ENCODE data around the gene GSTCD. TPM values are rescaled to one million over a fixed set of nuclear protein-coding genes. Genes with fewer than 3 reads are reported as not detected.

Gene GSTCD
- total RNA-seq, 1 experiment from 2014 or later = 22.5 TPM

DNA sequence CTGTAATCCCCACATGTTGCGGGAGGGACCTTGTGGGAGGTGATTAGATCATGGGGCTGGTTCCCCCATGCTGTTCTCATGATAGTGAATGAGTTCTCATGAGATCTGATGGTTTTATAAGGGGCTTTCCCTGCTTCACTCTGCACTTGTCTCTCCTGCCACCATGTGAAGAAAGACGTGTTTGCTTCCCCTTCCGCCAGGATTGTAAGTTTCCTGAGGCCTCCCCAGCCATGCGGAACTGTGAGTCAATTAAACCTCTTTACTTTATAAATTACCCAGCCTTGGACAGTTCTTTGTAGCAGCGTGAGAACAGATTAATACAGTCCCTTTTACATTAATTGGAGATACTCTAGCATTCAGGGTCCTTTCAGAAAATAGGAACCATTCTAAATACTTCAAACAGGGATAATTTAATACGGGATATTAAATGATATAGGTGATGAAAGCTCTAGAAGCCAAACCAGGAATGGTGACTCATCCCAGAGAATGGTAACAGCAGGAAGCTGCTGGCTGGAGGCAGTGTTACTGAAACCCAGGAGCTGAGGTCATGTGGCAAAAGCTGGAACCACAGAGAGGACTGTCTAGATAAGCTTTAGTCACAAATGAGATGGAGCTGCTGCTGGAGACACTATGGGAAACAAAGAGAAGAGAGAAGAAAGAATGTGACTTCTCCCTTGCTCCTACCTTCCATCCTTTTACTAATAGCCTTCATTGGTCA, 57.3 kb downstream of the GSTCD start (continued):
- 0 out of 2 replicates have a peak, but pooled peaks have one; percentile 23 for TF ChIP-seq POLR2AphosphoS5 (IDR thresholded peaks at IDR 0.05; ENCODE audit: low read depth, low read length)

DNA sequence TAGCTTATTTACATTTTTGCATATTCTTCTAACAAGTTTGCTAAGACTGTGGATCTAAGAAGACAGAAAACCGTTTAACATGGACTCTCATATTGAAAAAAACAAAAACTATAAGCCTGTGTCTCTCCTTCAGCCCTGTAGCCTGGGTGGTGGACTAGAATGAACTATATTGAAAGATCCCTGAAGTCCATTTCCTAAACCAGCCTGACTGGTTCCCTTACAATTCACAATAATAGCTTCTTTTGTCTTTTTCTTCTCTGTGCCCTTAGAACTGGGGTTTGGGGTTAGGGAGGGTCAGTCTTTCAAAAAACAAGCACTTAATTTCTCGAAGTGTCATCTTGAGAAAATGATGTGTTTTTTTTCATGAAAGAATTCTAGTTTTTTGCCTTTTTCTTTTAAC, 59.0 kb downstream of the GSTCD start:
- H3K9me2 ChIP-seq (ENCODE audit: insufficient read depth) = no peaks in the 10 kb centered on the region; the same call in 1 of the 2 replicates
- DNase-seq (ENCODE audit: low read depth, low spot score) = no peak
- H3K9me3 ChIP-seq (ENCODE audit: control insufficient read depth in 1 of 2, insufficient read depth in 1 of 2, low read depth in 1 of 2, low read length in 2 of 2) = no peaks in the 10 kb centered on the region; a peak in 1 of 4 replicates
- TF ChIP-seq FOSL1 (IDR thresholded peaks at IDR 0.05; ENCODE audit: low read depth) (no peak), EZH2phosphoT487 (IDR thresholded peaks at IDR 0.05; ENCODE audit: borderline replicate concordance) (no peak), POLR2A (IDR thresholded peaks at IDR 0.05; ENCODE audit: borderline replicate concordance, extremely low read depth, insufficient read depth, insufficient read length) (no peak), EGR1 (IDR thresholded peaks at IDR 0.05; ENCODE audit: low read depth) (no peak), JUND (IDR thresholded peaks at IDR 0.05) (no peak), CBX3 (IDR thresholded peaks at IDR 0.05; ENCODE audit: low read depth) (no peak), TCF7L2 (IDR thresholded peaks at IDR 0.05; ENCODE audit: borderline replicate concordance, extremely low read depth, insufficient read depth, insufficient read length) (no peak), SIN3A (IDR thresholded peaks at IDR 0.05; ENCODE audit: low read depth) (no peak)
- TF ChIP-seq, protein P1, sequence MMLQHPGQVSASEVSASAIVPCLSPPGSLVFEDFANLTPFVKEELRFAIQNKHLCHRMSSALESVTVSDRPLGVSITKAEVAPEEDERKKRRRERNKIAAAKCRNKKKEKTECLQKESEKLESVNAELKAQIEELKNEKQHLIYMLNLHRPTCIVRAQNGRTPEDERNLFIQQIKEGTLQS (IDR thresholded peaks at IDR 0.05) = no peak
- TF ChIP-seq, protein P2, sequence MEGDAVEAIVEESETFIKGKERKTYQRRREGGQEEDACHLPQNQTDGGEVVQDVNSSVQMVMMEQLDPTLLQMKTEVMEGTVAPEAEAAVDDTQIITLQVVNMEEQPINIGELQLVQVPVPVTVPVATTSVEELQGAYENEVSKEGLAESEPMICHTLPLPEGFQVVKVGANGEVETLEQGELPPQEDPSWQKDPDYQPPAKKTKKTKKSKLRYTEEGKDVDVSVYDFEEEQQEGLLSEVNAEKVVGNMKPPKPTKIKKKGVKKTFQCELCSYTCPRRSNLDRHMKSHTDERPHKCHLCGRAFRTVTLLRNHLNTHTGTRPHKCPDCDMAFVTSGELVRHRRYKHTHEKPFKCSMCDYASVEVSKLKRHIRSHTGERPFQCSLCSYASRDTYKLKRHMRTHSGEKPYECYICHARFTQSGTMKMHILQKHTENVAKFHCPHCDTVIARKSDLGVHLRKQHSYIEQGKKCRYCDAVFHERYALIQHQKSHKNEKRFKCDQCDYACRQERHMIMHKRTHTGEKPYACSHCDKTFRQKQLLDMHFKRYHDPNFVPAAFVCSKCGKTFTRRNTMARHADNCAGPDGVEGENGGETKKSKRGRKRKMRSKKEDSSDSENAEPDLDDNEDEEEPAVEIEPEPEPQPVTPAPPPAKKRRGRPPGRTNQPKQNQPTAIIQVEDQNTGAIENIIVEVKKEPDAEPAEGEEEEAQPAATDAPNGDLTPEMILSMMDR (IDR thresholded peaks at IDR 0.05 in 2 of 3, conservative IDR thresholded peaks at IDR 0.05 in 1 of 3; ENCODE audit: borderline replicate concordance in 1 of 3, insufficient read depth in 1 of 3, low read depth in 2 of 3, low read length in 2 of 3) = no peak
- TF ChIP-seq, protein P3, sequence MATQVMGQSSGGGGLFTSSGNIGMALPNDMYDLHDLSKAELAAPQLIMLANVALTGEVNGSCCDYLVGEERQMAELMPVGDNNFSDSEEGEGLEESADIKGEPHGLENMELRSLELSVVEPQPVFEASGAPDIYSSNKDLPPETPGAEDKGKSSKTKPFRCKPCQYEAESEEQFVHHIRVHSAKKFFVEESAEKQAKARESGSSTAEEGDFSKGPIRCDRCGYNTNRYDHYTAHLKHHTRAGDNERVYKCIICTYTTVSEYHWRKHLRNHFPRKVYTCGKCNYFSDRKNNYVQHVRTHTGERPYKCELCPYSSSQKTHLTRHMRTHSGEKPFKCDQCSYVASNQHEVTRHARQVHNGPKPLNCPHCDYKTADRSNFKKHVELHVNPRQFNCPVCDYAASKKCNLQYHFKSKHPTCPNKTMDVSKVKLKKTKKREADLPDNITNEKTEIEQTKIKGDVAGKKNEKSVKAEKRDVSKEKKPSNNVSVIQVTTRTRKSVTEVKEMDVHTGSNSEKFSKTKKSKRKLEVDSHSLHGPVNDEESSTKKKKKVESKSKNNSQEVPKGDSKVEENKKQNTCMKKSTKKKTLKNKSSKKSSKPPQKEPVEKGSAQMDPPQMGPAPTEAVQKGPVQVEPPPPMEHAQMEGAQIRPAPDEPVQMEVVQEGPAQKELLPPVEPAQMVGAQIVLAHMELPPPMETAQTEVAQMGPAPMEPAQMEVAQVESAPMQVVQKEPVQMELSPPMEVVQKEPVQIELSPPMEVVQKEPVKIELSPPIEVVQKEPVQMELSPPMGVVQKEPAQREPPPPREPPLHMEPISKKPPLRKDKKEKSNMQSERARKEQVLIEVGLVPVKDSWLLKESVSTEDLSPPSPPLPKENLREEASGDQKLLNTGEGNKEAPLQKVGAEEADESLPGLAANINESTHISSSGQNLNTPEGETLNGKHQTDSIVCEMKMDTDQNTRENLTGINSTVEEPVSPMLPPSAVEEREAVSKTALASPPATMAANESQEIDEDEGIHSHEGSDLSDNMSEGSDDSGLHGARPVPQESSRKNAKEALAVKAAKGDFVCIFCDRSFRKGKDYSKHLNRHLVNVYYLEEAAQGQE (IDR thresholded peaks at IDR 0.05; ENCODE audit: low read depth) = no peak
- TF ChIP-seq, protein P4, sequence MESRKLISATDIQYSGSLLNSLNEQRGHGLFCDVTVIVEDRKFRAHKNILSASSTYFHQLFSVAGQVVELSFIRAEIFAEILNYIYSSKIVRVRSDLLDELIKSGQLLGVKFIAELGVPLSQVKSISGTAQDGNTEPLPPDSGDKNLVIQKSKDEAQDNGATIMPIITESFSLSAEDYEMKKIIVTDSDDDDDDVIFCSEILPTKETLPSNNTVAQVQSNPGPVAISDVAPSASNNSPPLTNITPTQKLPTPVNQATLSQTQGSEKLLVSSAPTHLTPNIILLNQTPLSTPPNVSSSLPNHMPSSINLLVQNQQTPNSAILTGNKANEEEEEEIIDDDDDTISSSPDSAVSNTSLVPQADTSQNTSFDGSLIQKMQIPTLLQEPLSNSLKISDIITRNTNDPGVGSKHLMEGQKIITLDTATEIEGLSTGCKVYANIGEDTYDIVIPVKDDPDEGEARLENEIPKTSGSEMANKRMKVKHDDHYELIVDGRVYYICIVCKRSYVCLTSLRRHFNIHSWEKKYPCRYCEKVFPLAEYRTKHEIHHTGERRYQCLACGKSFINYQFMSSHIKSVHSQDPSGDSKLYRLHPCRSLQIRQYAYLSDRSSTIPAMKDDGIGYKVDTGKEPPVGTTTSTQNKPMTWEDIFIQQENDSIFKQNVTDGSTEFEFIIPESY (IDR thresholded peaks at IDR 0.05; ENCODE audit: extremely low read depth, insufficient replicate concordance, low read length) = no peak
- H3K4me1 ChIP-seq (ENCODE audit: control insufficient read depth in 1 of 2, insufficient read depth in 2 of 2, low read length in 2 of 2) = peaks cover 7 to 20% of the 10 kb centered on the region in 2 experiments; a peak in 3 of 4 replicates
- H3K36me3 ChIP-seq (ENCODE audit: control insufficient read depth in 1 of 2, insufficient read depth in 2 of 2, low read length in 2 of 2) = no peaks in the 10 kb centered on the region
- ATAC-seq = no peak
- no peaks in the 10 kb centered on the region for H3K27me3 ChIP-seq (ENCODE audit: insufficient read depth, low read length)
- ChIA-PET CTCF (no interaction called here), RAD21 (ENCODE audit: low non-redundant PET in 1 of 2, low total read pairs in 2 of 2, uncharacterized antibody in 2 of 2, unreplicated experiment in 2 of 2) (no interaction called here), POLR2A (no interaction called here)
- no peaks in the 10 kb centered on the region for H3K79me2 ChIP-seq (ENCODE audit: insufficient read depth, low read length)
- intact Hi-C loops (cut with micrococcal nuclease) = no loop called here
- peak overlapping the region; percentile 0; the same call in 1 of the 2 replicates for H3K4me2 ChIP-seq (ENCODE audit: low read length)
- no peak overlapping the region for H2AFZ ChIP-seq (ENCODE audit: low read depth, low read length, poor library complexity, severe bottlenecking)
- H3K4me3 ChIP-seq (replicated peaks in 1 of 2; ENCODE audit: low read depth in 1 of 2, low read length in 2 of 2) = no peak overlapping the region
- no TSS peak for BruUV-seq (replicated peaks)
- H4K20me1 ChIP-seq (ENCODE audit: insufficient read depth) = no peaks in the 10 kb centered on the region
- no peak overlapping the region for H3K27ac ChIP-seq (ENCODE audit: low read depth, low read length)
- H3K9ac ChIP-seq (ENCODE audit: low read length) = no peak overlapping the region

All from HCT116 (cell line).